HG03558 (cell line): ENCODE measurements around the gene PPP6R3.

Experiments
- ATAC-seq: cut with Tn5 transposase; IDR thresholded peaks from one replicate; pipeline ENCODE4 v1.9.1; 2021; ENCODE audit warnings: moderate number of reproducible peaks; ENCODE audit not compliant: unreplicated experiment; ENCODE audit errors: extremely low read depth

PPP6R3 gene

GRCh38 chr11:68549789-68550484 lies 89.4 kb downstream of the PPP6R3 start:
- no peak for ATAC-seq

- ATAC-seq, result no peak
Measured at GRCh38 chr11:68550485-68550817, 89.9 kb downstream of the PPP6R3 start.

DNA sequence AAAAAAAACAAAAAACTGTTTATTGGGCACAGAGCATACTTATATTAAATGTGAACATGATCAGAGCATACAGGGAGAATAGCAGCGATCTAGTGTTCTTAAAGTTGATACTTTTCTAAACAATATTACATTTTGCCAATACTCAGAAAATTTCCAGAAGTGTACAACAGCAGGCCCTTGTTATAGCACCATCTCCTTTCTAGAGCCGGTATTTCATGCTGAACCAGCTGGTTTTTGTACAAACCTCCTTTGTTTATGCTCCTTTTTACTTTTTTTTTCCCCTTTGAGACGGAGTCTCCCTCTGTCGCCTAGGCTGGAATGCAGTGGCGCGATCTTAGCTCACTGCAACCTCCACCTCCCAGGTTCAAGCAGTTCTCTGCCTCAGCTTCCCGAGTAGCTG lies 90.7 kb downstream of the PPP6R3 start:
- ATAC-seq, result no peak

- ATAC-seq, result no peak
Measured at GRCh38 chr11:68551777-68552176, 91.2 kb downstream of the PPP6R3 start.

- ATAC-seq, result no peak
Measured at GRCh38 chr11:68552542-68552941, 92.0 kb downstream of the PPP6R3 start.

- ATAC-seq, result no peak
Measured at GRCh38 chr11:68560216-68560615, 99.7 kb downstream of the PPP6R3 start.

- ATAC-seq, result no peak
Measured at GRCh38 chr11:68563454-68563853, 102.9 kb downstream of the PPP6R3 start.

- ATAC-seq, result no peak
Measured at GRCh38 chr11:68564261-68564660, 103.7 kb downstream of the PPP6R3 start.

DNA sequence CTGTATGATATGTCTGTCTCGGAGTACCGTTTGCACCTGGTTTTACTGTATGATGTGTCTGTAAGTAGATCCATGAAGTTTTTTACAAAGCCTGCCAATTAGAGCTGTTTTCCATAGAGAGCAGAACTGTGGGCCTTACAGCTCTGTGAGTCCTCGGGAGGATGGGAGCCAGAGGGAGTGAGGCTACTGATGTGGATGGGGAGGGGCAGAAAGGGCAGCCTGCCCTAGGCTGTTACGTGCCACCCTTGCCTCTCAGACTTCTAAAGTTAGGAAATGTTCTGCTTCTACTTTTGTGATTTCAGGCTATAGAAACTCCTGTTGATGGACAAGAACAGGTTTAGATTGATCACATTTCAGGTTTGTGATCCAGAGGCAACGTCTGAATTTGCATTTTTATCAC lies 105.2 kb downstream of the PPP6R3 start:
- ATAC-seq, result no peak

- ATAC-seq, result no peak
Measured at GRCh38 chr11:68567553-68567952, 107.0 kb downstream of the PPP6R3 start.

GRCh38 chr11:68569357-68569756 lies 108.8 kb downstream of the PPP6R3 start:
- ATAC-seq, result no peak

DNA sequence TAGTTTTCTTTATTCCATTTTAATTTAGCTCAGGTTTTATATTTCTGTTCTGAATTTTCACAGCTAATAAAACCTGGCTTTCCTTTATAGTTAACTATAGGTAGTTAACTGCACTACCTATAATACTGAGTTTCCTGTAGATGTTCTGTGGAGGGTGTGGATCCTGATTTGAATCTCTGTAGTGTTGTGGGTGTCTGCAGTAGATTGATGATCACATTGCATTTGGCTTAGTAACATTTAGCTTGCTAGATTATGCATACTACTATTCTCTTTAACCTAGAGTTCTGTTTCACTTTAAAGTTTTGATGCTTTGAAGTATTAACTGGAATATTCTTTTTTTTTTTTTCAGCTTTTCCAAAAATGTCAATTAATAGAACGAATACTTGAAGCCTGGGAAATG lies 110.1 kb downstream of the PPP6R3 start:
- no peak for ATAC-seq

GRCh38 chr11:68574308-68574707 lies 113.8 kb downstream of the PPP6R3 start:
- ATAC-seq, result no peak

GRCh38 chr11:68575025-68575665 lies 114.6 kb downstream of the PPP6R3 start:
- no peak for ATAC-seq

- ATAC-seq, result no peak
Measured at GRCh38 chr11:68579455-68579854, 118.9 kb downstream of the PPP6R3 start.

- no peak for ATAC-seq
Measured at GRCh38 chr11:68581439-68581838, 120.9 kb downstream of the PPP6R3 start.

GRCh38 chr11:68581901-68582300 lies 121.3 kb downstream of the PPP6R3 start:
- no peak for ATAC-seq

DNA sequence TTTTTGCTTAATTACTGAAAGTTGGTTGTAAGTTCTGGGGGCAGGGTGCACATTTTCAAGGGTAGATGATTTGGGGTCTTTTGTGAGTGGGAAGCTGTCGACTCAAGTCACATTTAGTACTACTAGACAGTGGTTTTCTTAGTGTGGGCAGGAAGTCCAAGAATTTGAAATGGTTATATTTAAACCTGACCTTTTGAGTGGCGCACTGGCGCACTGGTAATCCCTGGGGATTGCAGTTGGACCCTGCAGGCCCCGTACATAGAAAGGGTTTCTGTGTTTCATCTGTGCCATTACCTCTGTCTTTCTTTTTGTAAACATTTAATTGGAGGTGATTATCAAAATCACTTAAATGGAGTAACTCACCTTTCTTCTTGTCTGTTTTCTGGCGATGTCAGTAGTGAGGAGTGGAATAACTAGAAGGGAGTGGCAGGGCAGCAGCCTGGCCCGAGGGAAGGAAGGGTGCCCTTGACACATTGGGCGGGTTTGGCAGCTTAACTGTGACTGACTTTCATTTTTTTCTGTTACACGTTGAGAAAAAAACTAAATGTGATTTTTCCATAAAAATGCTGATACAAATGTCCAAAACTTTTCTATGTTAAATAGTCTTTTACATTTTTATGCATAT lies 122.0 kb downstream of the PPP6R3 start:
- no peak for ATAC-seq

DNA sequence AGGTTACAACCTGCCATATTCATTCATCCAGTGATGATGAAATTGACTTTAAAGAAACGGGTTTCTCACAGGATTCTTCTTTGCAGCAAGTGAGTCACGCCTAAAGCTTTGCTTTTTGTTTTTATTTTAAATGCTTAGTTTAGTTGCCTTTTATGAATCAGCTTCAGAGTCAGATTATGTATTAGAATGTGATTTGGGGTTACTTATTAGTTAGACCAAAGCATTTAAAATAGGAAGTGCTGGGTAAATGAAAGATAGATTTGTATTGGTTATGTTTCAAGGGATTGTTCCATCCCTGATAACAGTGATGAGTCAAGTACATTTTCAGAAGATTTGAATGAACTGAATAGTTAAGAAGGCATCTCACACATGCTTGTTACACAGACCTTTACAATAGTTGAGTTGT lies 122.5 kb downstream of the PPP6R3 start:
- no peak for ATAC-seq

GRCh38 chr11:68584097-68584496 lies 123.5 kb downstream of the PPP6R3 start:
- no peak for ATAC-seq

GRCh38 chr11:68584991-68585524 lies 124.5 kb downstream of the PPP6R3 start:
- no peak for ATAC-seq
